ENCODE measurements around the gene UBE2G2.

UBE2G2 gene

GRCh38 chr21:44763050-44763378 is 38.6 kb downstream of the UBE2G2 start (continued):
- TF ChIP-seq ESRRG (CRISPR knock-in tag; IDR thresholded peaks at IDR 0.05), result no peak

DNA sequence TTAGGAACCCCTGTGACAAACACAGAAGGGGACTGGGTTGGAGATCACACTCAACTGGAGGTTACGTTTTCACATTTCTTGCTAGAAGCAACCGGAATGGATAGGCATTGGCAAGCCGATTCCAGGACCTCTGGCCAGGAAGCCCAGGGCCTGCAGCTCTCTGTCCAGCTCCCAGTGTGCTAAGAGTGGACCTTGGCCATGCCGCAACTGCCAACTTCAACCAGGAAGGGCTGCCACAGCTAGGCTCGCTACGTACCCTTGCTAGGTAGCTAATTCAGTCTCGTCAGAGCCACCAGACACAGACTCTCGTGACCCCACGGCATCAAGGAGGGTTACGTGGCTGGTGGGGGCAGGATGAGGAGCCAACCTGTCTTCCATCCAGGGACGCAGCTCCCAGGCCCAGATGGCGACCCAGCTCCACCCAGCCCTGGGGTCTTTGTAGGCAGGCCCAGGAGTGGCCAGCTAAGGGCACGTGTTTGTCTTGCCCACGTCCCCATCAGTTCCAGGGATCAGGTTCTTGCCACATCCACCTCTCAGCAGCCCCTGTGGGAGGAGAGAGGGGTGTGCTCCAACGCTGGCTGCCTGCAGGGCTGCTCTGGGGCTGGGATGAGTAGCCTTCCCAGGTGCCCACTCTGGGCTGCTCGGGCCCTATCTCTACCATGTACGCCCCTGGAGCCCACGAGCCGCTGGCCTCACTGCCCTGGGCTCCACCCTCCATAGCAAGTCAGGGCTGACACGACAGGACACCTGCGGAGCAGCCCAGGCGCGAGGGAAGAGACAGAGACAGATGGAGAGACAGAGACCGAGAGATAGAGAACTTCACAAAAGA is 39.2 kb downstream of the UBE2G2 start:
- ATAC-seq, result no peak
- TF ChIP-seq CSDC2 (CRISPR knock-in tag; IDR thresholded peaks at IDR 0.05) (no peak), TCF4 (CRISPR knock-in tag; IDR thresholded peaks at IDR 0.05; ENCODE audit: borderline replicate concordance) (no peak), ZFP3 (CRISPR knock-in tag; IDR thresholded peaks at IDR 0.05) (no peak), ISL1 (CRISPR knock-in tag; IDR thresholded peaks at IDR 0.05) (no peak), OSR1 (CRISPR knock-in tag; IDR thresholded peaks at IDR 0.05) (no peak), RARB (CRISPR knock-in tag; IDR thresholded peaks at IDR 0.05) (no peak), ZNF70 (CRISPR knock-in tag; IDR thresholded peaks at IDR 0.05) (no peak), GLIS3 (CRISPR knock-in tag; IDR thresholded peaks at IDR 0.05) (no peak), ZC3H10 (CRISPR knock-in tag; IDR thresholded peaks at IDR 0.05) (no peak), ZFP30 (CRISPR knock-in tag; IDR thresholded peaks at IDR 0.05) (no peak), ZNF565 (CRISPR knock-in tag; conservative IDR thresholded peaks at IDR 0.05; ENCODE audit: low read depth) (no peak)
- TF ChIP-seq, protein P1, sequence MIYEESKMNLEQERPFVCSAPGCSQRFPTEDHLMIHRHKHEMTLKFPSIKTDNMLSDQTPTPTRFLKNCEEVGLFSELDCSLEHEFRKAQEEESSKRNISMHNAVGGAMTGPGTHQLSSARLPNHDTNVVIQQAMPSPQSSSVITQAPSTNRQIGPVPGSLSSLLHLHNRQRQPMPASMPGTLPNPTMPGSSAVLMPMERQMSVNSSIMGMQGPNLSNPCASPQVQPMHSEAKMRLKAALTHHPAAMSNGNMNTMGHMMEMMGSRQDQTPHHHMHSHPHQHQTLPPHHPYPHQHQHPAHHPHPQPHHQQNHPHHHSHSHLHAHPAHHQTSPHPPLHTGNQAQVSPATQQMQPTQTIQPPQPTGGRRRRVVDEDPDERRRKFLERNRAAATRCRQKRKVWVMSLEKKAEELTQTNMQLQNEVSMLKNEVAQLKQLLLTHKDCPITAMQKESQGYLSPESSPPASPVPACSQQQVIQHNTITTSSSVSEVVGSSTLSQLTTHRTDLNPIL (CRISPR knock-in tag; IDR thresholded peaks at IDR 0.05; ENCODE audit: low read depth), result no peak
- TF ChIP-seq, protein P2, sequence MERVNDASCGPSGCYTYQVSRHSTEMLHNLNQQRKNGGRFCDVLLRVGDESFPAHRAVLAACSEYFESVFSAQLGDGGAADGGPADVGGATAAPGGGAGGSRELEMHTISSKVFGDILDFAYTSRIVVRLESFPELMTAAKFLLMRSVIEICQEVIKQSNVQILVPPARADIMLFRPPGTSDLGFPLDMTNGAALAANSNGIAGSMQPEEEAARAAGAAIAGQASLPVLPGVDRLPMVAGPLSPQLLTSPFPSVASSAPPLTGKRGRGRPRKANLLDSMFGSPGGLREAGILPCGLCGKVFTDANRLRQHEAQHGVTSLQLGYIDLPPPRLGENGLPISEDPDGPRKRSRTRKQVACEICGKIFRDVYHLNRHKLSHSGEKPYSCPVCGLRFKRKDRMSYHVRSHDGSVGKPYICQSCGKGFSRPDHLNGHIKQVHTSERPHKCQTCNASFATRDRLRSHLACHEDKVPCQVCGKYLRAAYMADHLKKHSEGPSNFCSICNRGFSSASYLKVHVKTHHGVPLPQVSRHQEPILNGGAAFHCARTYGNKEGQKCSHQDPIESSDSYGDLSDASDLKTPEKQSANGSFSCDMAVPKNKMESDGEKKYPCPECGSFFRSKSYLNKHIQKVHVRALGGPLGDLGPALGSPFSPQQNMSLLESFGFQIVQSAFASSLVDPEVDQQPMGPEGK (CRISPR knock-in tag; IDR thresholded peaks at IDR 0.05; ENCODE audit: borderline replicate concordance), result no peak

DNA sequence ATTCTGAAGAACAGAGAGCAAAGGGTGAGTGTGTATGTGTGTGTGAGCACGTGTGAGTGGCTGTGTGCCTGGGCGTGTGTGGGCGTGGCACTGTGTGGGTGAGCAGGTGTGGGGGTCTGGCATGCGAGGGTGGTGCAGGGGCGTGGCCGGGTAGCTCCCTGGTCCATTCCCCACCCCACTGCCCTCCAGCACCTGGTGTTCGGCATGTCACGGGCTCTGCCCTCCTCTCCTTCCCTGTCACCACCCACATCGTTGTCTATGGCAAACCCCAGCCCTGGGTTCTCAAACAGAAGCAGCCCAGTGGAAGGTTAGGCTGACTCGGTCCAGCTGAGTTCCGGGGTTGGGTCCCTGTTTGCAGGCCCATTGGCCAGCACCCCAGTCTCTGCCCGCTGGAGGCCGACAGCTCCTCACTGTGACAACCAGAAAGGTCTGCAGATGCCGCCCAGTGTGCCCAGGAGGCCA is 39.8 kb downstream of the UBE2G2 start:
- no peak for ATAC-seq
- TF ChIP-seq RARB (CRISPR knock-in tag; IDR thresholded peaks at IDR 0.05), result no peak
- TF ChIP-seq ZC3H10 (CRISPR knock-in tag; IDR thresholded peaks at IDR 0.05), result no peak
- TF ChIP-seq, protein P3, sequence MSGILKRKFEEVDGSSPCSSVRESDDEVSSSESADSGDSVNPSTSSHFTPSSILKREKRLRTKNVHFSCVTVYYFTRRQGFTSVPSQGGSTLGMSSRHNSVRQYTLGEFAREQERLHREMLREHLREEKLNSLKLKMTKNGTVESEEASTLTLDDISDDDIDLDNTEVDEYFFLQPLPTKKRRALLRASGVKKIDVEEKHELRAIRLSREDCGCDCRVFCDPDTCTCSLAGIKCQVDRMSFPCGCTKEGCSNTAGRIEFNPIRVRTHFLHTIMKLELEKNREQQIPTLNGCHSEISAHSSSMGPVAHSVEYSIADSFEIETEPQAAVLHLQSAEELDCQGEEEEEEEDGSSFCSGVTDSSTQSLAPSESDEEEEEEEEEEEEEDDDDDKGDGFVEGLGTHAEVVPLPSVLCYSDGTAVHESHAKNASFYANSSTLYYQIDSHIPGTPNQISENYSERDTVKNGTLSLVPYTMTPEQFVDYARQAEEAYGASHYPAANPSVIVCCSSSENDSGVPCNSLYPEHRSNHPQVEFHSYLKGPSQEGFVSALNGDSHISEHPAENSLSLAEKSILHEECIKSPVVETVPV (CRISPR knock-in tag; IDR thresholded peaks at IDR 0.05), result no peak
- TF ChIP-seq ARNTL (CRISPR knock-in tag; IDR thresholded peaks at IDR 0.05; ENCODE audit: borderline replicate concordance, low read depth), result no peak
- TF ChIP-seq CSDC2 (CRISPR knock-in tag; IDR thresholded peaks at IDR 0.05), result no peak
- no peak for TF ChIP-seq SNAI2 (CRISPR knock-in tag; IDR thresholded peaks at IDR 0.05)

- no peak for ATAC-seq
- TF ChIP-seq PPARA (CRISPR knock-in tag; IDR thresholded peaks at IDR 0.05; ENCODE audit: borderline replicate concordance) (no peak), TOX (CRISPR knock-in tag; IDR thresholded peaks at IDR 0.05; ENCODE audit: borderline replicate concordance) (no peak)
Observed at GRCh38 chr21:44761011-44761729, 40.5 kb downstream of the UBE2G2 start.

- no peak for ATAC-seq
- no peak for TF ChIP-seq POU6F1 (CRISPR knock-in tag; IDR thresholded peaks at IDR 0.05; ENCODE audit: borderline replicate concordance, low read depth)
- TF ChIP-seq GLIS3 (CRISPR knock-in tag; IDR thresholded peaks at IDR 0.05), result no peak
- TF ChIP-seq CSDC2 (CRISPR knock-in tag; IDR thresholded peaks at IDR 0.05), result no peak
- TF ChIP-seq ZFP30 (CRISPR knock-in tag; IDR thresholded peaks at IDR 0.05), result no peak
- TF ChIP-seq ZNF70 (CRISPR knock-in tag; IDR thresholded peaks at IDR 0.05), result no peak
- no peak for TF ChIP-seq ISL1 (CRISPR knock-in tag; IDR thresholded peaks at IDR 0.05)
- no peak for TF ChIP-seq SNAI2 (CRISPR knock-in tag; IDR thresholded peaks at IDR 0.05)
- TF ChIP-seq TCF4 (CRISPR knock-in tag; IDR thresholded peaks at IDR 0.05; ENCODE audit: borderline replicate concordance), result no peak
- no peak for TF ChIP-seq ARNTL (CRISPR knock-in tag; IDR thresholded peaks at IDR 0.05; ENCODE audit: borderline replicate concordance, low read depth)
- no peak for TF ChIP-seq TOX (CRISPR knock-in tag; IDR thresholded peaks at IDR 0.05; ENCODE audit: borderline replicate concordance)
- TF ChIP-seq BACH2 (CRISPR knock-in tag; IDR thresholded peaks at IDR 0.05; ENCODE audit: borderline replicate concordance), result no peak
- TF ChIP-seq, protein P3 (CRISPR knock-in tag; IDR thresholded peaks at IDR 0.05), result no peak
Observed at GRCh38 chr21:44760376-44760775, 41.2 kb downstream of the UBE2G2 start.

All from SK-N-SH treated with all-trans-retinoic acid at 6 μM for 48 hours (cell line).